BJ (cell line): Measurements from ENCODE around the gene HAUS6. TPM values are rescaled to one million over a fixed set of nuclear protein-coding genes. Genes with fewer than 3 reads are reported as not detected.

Experiments
- CTCF ChIA-PET: fragments of 350-600 bp; formaldehyde crosslinking; extraction: SDS; loops from one replicate; lab custom pipeline; 2021; ENCODE audit warnings: antibody characterized with exemption, inconsistent platforms; lab: Yijun Ruan, JAX
- POLR2A ChIA-PET: fragments of 300-600 bp; sonication (Branson Sonifier 250); formaldehyde crosslinking; extraction: SDS; loops from one replicate; lab custom pipeline; 2021; ENCODE audit warnings: antibody characterized with exemption; lab: Charles Lee
- DNase-seq: peaks from one replicate; pipeline ENCODE4 v3.0.0-alpha.2; 2011; ENCODE audit warnings: low read depth
- H3K27me3 ChIP-seq: 2 replicates; pipeline ENCODE4 v1.6.0; 2011; ENCODE audit warnings: low read length; ENCODE audit not compliant: control insufficient read depth, insufficient read depth
- H3K36me3 ChIP-seq: 2 replicates; pipeline ENCODE4 v1.5.1; 2011; ENCODE audit warnings: low read length; ENCODE audit not compliant: control insufficient read depth, insufficient read depth
- H3K4me3 ChIP-seq: 2 replicates; pipeline ENCODE4 v1.5.1; 2011; ENCODE audit warnings: low read depth, mild to moderate bottlenecking, control low read depth, low read length
- polyA plus RNA-seq: library from polyadenylated mRNA; depleted of rRNA; stranded (reverse); fragments of >200 nt; gene quantifications from 2 replicates; pipeline ENCODE4 v1.2.3, GENCODE V29; 2011
- TF ChIP-seq, protein P1 (sequence below): IDR thresholded peaks from 2 replicates; pipeline ENCODE4 v1.5.1; 2011; ENCODE audit warnings: low read depth, mild to moderate bottlenecking, control low read depth, inconsistent platforms, low read length, moderate library complexity; ENCODE audit not compliant: insufficient read depth

Gene HAUS6
- polyA plus RNA-seq, 1 experiment = 4.4 TPM

DNA sequence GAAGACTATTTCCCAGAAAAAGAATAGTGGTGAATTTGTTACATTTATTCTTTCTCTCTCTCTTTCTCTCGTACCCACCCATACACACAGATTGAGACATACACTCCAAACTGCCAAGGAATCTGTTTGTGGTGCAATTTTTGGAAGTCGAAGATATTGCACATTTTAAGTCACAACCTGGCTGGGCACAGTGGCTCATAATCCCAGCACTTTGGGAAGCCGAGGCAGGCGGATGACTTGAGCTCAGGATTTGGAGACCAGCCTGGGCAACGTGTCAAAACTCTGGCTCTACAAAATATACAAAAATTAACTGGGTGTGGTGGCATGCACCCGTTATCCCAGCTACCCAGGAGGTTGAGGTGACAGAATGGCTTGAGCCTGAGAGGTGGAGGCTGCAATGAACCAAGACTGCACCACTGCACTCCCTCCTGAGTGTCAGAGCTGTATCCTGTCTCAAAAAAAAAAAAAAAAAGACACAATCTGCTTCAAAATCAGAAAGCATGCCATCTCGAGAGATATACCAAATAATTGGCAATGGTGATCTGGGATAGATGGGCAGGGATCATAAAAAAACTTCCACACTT, 43.8 kb upstream of the HAUS6 start:
- H3K4me3 ChIP-seq = no peak overlapping the region
- TF ChIP-seq, protein P1, sequence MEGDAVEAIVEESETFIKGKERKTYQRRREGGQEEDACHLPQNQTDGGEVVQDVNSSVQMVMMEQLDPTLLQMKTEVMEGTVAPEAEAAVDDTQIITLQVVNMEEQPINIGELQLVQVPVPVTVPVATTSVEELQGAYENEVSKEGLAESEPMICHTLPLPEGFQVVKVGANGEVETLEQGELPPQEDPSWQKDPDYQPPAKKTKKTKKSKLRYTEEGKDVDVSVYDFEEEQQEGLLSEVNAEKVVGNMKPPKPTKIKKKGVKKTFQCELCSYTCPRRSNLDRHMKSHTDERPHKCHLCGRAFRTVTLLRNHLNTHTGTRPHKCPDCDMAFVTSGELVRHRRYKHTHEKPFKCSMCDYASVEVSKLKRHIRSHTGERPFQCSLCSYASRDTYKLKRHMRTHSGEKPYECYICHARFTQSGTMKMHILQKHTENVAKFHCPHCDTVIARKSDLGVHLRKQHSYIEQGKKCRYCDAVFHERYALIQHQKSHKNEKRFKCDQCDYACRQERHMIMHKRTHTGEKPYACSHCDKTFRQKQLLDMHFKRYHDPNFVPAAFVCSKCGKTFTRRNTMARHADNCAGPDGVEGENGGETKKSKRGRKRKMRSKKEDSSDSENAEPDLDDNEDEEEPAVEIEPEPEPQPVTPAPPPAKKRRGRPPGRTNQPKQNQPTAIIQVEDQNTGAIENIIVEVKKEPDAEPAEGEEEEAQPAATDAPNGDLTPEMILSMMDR = no peak
- DNase-seq = no peak
- ChIA-PET CTCF (interaction anchor here (0.5 kb wide), 1 partner anchor 1783 kb away, joined by 3 read pairs; no protein-coding TSS in a partner anchor), POLR2A (no interaction called here)
- no peaks in the 10 kb centered on the region for H3K36me3 ChIP-seq
- H3K27me3 ChIP-seq = no peaks in the 10 kb centered on the region

DNA sequence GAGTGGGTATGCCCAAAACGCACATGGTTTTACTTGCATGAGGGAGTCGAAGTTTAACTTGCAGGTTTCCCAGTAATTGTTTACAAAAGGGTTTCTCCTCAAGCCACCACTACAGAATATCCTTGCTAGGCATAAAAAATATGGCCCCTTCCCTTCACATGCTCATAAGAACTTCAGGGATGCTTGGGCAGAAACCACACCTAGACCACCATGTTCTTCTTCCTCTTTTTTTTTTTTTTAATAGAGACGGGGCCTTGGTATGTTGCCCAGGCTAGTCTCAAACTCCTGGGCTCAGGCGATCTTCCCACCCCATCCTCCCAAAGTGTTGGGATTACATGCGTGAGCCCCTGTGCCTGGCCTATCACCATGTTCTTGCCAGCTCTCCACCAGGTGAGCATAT, 43.2 kb upstream of the HAUS6 start:
- TF ChIP-seq, protein P1 = no peak
- ChIA-PET POLR2A (no interaction called here), CTCF (no interaction called here)
- Histone ChIP-seq H3K27me3 (no peaks in the 10 kb centered on the region), H3K4me3 (no peak overlapping the region), H3K36me3 (no peaks in the 10 kb centered on the region)
- DNase-seq = no peak

GRCh38 chr9:19140259-19140658, 37.6 kb upstream of the HAUS6 start:
- POLR2A ChIA-PET = no interaction called here
- DNase-seq = no peak
- no peaks in the 10 kb centered on the region for H3K36me3 ChIP-seq
- no peak overlapping the region for H3K4me3 ChIP-seq
- H3K27me3 ChIP-seq = no peaks in the 10 kb centered on the region
- TF ChIP-seq, protein P1 = no peak
- CTCF ChIA-PET = interaction anchor here (0.7 kb wide), 1 partner anchor 237 kb away, joined by 3 read pairs; no protein-coding TSS in a partner anchor

DNA sequence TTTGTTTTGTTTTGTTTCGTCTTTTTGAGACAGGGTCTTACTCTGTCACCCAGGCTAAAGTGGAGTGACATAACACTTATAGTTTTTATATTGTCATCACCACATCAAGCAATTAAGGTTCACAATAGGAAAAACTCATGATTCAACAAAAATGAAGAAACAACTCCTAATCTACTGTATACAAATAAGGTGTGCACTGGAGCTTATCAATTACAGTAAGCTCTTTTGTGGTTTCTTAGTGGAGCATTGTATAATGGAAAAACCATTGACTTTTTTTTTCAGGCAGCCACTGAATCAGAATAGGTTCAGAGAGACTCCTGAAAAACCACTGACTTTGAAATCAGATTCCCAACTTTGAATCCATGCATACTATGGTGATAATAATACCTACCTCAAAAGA, 35.4 kb upstream of the HAUS6 start:
- H3K4me3 ChIP-seq = no peak overlapping the region
- CTCF ChIA-PET = interaction anchor here (1.2 kb wide), 1 partner anchor 9 kb away, joined by 3 read pairs; no protein-coding TSS in a partner anchor
- TF ChIP-seq, protein P1 = no peak
- POLR2A ChIA-PET = no interaction called here
- no peak for DNase-seq
- H3K36me3 ChIP-seq = no peaks in the 10 kb centered on the region
- H3K27me3 ChIP-seq = no peaks in the 10 kb centered on the region

- H3K36me3 ChIP-seq = no peaks in the 10 kb centered on the region
- ChIA-PET CTCF (interaction anchor here (1.2 to 1.3 kb wide), 2 partner anchors 18 to 37 kb away, joined by 3 to 6 read pairs; no protein-coding TSS in a partner anchor), POLR2A (interaction anchor here (0.7 kb wide), 1 partner anchor 57 kb away, joined by 3 read pairs; no protein-coding TSS in a partner anchor)
- no peak overlapping the region for H3K4me3 ChIP-seq
- DNase-seq = no peak
- TF ChIP-seq, protein P1 = no peak
- no peaks in the 10 kb centered on the region for H3K27me3 ChIP-seq
These were observed 34.6 kb upstream of the HAUS6 start for GRCh38 chr9:19137282-19137681.
